Ramos (cell line): ENCODE data around the gene FSCN2.

Experiments
- in situ Hi-C: fragments of 300-500 bp; cut with MboI; formaldehyde crosslinking; loops from one replicate; pipeline ENCODE4 v1.14.3; 2022; ENCODE audit warnings: low sequenced_read_pairs; ENCODE audit not compliant: unreplicated experiment

FSCN2 gene

GRCh38 chr17:81489012-81489997 lies 38.9 kb upstream of the FSCN2 start:
- in situ Hi-C loops: no loop called here

- in situ Hi-C loops: no loop called here
These were observed 37.9 kb upstream of the FSCN2 start for GRCh38 chr17:81489998-81490992.

GRCh38 chr17:81491181-81491581 lies 37.0 kb upstream of the FSCN2 start:
- in situ Hi-C loops: no loop called here

- in situ Hi-C loops: no loop called here
These were observed 36.4 kb upstream of the FSCN2 start for GRCh38 chr17:81491761-81492160.

GRCh38 chr17:81492202-81492601 lies 36.0 kb upstream of the FSCN2 start:
- in situ Hi-C loops: no loop called here

- in situ Hi-C loops: no loop called here
These were observed 35.5 kb upstream of the FSCN2 start for GRCh38 chr17:81492706-81493105.

GRCh38 chr17:81493198-81494038 lies 34.8 kb upstream of the FSCN2 start:
- in situ Hi-C loops: no loop called here

- in situ Hi-C loops: no loop called here
These were observed 33.4 kb upstream of the FSCN2 start for GRCh38 chr17:81494626-81495377.

- in situ Hi-C loops: no loop called here
These were observed 29.1 kb upstream of the FSCN2 start for GRCh38 chr17:81498953-81499600.

GRCh38 chr17:81499601-81499970 lies 28.6 kb upstream of the FSCN2 start:
- in situ Hi-C loops: no loop called here

GRCh38 chr17:81500047-81500446 lies 28.1 kb upstream of the FSCN2 start:
- in situ Hi-C loops: no loop called here

GRCh38 chr17:81502471-81503017 lies 25.6 kb upstream of the FSCN2 start:
- in situ Hi-C loops: no loop called here

GRCh38 chr17:81503619-81504018 lies 24.6 kb upstream of the FSCN2 start:
- in situ Hi-C loops: no loop called here

- in situ Hi-C loops: no loop called here
These were observed 19.5 kb upstream of the FSCN2 start for GRCh38 chr17:81508639-81509206.

GRCh38 chr17:81509207-81509971 lies 18.8 kb upstream of the FSCN2 start:
- in situ Hi-C loops: no loop called here

GRCh38 chr17:81509972-81510784 lies 18.0 kb upstream of the FSCN2 start:
- in situ Hi-C loops: no loop called here
